NCI-H510A (cell line): ENCODE measurements around the gene RNASEL.

Source experiments
- DNase-seq: peaks from one replicate; lab custom pipeline; 2025; lab: John Stamatoyannopoulos, UW

RNASEL gene

DNA sequence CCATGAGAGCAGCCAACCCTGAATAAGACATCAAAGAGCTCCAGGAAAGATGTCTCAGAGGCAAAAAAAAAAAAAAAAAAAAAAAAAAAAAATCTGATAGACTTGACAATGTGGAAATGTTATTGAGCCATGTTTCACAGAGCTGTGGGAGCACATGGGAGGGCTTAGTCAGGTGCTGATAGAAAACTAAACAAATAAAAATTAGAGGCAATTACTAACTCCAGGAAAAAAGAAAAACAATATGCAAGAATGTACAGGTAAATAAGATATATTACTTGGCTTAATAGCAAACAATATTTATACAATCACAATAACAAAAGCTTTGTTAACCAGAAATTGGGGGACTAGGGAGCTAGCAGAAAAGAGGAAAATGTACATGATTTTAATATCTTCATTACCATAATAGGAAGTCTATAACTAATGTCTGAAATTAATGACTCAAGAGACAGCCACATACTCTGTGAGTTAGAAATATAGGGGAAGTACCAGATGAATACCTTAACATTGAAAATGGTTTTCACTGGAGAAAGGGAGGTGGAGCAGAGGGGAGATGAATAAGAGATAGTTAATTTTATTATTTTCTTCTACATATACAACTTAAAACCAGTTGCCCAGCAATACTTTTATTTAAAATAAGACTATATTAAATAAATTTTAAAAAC lies 32.0 kb upstream of the RNASEL start:
- no peak for DNase-seq

DNA sequence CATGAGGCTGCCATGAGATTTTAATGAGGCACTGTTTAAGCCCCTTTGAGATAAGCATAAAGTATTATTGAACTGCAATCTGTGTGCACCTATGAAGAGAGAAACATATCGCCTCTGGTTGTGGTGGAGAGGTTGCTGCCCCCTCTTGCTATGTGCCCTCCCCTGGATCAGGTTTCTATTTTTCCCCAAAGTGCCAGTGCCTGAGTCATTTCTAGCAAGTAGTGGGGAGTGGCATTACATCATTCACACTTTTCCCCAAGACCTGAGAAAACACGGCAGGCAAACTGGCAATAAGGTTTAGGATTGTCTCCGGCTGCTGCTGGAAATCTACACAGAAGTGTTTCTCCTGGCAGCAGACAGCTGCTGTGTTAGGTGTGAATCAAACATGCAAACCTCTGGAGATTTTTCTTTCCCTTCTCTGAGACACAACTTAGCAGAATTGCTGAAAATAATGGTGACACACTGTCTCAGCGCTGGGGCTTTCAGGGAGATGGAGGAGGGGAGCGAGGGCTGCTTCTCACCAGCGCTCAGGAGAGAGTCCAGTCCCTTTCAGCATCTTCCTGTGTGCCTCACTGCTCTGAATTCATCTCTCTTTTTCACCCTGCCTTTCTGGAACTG lies 28.8 kb upstream of the RNASEL start:
- peak; percentile 50 for DNase-seq

DNA sequence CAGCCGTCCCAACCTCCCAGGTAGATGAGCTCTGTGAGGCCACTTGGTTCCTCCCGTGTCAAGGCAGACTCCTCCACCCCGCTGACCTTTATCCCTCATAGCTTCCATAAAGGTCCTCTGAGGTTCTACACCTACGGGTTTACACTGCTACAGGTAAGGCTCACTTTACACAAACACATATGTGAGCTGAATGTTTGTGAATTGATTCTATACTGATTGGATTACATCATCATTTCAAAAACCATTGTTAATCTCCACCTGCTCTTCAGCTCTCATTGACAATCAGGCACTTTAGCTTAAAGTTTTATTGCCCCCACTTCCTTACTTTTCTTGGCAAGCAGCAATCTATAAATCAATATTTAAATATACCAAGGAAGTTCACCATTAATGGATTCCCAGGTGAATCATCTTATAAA lies 28.0 kb upstream of the RNASEL start:
- DNase-seq, result no peak

DNA sequence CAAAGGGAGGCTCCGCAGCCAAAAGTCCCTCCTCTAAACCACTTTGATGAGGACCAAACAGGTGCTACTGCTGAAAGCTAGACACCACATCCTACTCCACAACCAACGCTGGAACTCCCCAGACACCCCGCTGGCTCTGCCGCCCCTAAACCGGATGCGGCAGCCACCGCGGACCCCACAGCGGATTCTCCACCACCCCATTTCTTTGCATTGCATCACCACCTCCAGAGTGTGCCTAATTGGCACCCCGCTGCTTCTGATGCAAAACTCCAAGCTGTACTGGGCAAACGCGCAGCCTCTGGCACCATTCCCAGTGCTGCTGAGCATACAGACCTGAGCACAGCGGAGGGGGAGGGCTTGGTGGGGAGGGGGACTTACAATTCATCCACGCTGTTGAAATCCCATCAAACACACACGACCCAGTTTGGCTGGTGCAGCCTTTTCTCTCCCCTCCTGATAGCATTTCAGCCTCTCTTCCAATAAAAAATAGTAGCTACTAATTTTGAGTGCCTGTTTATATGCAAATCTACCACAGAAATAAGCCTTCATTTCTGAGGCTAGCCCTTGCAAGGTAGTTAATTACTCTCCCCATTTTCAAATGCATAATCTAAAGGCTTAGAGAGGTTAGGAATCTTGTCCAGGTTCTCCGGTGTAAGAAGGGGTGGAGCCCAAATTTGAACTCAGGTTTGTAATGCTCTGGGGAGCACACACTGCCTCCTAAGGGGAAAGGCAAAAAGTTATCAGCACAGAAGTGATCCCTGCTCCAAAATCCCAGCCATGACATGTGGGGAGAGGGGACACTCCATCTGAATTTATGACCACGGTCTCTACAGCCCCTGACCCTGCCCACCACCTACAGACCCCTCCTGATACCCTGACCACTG lies 27.3 kb upstream of the RNASEL start:
- DNase-seq, result peak; percentile 93

DNA sequence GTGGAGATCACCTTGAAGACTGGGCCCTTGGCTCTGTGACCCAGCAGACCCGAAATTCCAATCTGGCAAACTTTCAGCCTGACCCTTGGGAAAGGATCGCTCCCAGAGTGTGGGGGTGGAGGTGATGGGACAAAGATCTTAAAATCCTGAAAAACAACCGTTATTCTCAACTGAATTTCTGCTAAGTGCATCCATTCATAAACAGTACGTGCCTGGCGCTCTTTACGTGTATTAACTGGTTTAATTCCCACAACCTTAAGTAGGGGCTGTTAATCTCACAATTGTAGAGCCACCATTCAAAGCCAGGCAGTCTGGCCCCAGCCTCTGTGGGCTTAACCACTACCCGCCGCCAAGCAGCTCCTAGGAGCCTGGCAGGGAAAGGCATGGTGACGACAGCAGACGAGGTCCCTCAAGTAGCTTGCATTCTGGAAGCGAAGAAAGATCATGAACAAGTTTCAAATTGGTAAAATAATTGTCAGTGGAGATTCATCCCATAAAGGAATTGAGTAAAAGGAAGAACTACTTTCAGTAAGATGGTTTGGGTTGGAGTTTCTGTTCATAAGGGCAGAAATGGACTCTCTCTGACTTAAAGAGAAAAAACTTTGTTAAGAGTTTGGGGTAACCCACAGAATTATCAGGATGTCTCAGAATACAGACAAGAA lies 26.5 kb upstream of the RNASEL start:
- DNase-seq, result peak; percentile 55

DNA sequence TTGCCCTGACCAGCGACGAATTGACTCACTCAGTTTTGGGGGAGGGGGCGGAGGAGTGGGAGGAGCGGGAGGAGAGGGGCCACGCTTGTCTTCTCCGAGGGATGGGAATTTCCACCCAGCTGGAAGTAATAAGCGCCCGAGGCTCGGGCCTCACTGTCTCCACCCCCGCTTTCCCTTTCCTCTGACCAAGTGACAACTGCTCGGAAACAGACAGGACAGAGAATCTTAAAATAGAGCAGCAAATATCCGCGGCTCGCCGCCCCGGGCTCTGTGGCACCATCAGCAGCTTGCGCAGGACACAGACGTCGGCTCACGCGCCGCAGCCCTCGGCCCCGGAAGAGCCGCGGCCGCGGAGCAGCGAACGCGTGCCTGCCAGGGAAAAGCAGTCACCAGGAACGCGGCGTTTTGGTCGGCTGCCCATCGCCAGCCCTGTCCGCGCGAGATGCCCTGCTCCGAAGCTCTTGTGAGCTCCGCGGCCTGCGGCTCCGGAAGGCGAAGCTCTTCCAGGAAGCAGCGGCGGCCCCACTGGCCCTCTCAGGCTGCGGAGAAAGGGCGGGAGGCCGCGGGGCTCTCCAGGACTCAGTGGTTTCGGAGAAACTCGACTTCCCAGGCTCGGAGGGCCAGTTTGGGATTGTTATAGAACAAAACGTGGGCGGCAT lies 25.9 kb upstream of the RNASEL start:
- DNase-seq, result peak; percentile 68

DNA sequence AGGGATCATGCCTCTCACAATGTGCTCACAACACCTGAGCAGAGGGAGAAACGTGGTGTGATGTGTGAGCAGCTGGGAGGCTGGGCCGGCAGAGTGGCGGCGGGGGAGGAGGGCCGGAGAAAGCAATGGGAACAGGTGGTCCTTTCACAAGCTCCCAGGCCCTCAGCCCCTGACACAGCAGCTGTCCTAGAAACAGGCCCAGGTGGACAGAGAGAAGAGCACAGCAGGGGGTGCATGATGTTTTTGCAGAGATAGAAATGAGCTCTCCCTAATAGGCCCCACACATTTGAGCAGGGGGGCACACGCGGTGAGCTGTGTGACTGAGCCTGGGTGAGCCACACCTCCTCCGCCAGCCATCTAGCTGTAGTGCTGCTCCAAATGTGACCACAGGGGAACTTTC lies 22.7 kb upstream of the RNASEL start:
- DNase-seq, result peak; percentile 91

DNA sequence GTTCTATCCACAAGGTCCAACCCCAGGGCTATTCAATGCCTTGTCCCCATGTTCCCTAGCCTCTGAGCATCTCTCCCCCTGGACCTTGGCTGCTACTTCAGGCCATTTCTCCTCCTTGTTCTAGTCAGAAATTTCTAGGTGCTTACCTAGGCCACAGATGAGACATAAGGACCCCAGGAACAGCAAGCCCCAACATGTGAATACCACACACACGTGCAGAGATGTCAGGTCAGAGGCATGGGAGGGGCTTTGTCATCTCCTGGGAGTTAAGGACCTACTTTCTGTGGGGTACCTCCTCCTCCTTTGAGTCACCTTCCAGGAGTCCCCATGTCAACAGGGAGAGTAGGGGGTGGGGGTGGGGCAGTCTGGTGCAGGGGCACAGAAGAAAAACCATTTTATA lies 22.3 kb upstream of the RNASEL start:
- no peak for DNase-seq

DNA sequence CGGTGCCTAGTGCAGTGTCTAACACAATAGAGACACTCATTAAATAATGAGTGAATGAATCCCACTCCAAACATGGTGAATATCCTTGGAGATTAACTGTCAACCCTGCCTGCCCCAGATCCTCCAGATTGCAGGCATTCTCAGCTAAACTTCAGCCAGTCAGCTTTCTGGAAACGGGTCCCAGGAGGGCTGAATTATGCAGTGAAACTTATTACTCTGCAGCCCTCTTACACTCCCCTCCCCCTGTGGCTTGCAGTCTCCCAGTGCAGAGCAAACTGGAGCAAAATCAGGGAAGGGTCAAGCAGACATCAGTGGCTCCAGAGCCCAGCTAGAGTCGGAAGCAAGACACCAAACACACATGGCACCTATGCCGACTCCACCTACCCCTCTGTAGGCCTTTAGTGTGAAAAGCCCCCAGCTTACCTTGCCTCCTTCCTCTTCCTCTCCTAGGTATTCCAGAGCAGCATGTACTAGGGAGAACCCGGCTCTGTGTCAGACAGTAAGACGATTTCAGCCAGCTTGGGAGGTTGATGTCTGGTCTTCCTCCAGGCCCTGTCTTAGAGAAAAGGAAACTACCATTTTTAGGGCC lies 21.6 kb upstream of the RNASEL start:
- DNase-seq, result no peak

DNA sequence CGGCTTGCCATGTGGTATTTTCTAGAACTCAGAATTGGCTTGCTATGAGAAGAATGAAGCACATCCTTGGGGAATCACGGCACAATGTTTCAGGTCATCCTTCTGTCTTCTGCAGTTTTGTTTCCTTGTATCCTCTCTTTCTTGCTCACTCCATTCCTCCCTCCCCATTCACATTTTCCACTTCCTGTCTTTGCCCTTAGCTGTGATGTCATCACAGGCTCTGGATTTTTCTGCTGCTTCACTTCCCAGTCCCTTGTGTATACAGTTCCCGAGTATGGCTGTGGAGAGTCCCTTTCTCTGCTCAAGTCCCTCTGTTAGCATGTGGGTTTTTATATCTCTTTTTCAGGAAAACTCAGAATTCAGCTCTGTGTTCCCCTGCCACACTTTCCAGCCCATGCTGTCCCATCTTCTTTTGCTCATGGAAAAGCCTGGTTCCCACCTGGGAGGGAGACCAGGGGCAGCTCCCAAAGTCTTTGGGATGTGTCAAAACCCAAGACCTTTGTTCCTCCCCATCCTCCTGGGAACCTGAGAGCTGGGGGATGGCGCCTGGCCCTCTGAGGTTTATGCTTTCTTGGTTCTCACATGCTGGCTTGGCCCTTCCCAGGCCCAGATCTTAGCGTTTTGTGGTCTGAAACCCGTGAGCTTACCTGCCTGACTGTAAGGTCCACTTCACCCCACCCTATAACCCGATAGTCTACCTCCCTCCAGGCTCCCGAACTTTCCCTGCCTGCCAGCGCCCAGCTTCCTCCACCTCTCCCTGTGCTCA lies 20.0 kb upstream of the RNASEL start:
- DNase-seq, result no peak

DNA sequence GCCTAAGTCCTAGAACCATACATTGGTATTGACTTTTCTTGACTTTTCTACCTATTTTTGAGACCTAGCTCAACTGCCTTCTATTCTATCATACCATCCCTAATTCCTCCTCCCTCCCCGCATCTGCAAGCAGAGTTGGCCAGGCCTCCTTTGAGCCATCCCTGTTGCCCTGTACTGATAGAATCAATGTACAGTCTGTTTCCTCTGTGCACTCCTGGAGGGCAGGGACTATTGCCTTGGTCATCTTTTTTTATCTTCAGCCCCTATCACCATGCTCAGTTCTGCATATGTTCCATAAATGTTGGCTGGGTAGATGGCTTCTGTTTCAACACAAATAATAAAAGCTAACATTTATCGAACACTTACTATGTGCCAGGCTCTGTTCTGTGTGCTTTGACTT lies 19.2 kb upstream of the RNASEL start:
- no peak for DNase-seq

DNA sequence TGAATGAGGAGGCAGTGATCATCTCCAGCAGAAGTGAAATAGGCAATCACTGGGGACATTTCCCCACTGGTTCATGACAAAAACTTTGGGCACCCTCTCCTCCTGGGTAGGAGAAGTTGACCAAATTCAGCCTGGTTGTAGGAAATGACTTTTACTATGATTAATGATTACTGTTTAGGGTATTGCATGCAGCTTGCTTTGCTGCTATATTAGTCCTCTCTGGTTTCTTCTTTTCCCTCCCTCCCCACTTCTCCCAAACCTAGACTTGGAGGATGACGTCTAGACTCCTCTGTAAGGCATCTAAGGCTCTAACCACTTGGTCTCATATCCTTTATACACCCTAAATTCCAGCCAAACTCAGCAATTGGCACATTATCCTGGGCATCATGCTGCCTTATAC lies 18.5 kb upstream of the RNASEL start:
- no peak for DNase-seq

DNA sequence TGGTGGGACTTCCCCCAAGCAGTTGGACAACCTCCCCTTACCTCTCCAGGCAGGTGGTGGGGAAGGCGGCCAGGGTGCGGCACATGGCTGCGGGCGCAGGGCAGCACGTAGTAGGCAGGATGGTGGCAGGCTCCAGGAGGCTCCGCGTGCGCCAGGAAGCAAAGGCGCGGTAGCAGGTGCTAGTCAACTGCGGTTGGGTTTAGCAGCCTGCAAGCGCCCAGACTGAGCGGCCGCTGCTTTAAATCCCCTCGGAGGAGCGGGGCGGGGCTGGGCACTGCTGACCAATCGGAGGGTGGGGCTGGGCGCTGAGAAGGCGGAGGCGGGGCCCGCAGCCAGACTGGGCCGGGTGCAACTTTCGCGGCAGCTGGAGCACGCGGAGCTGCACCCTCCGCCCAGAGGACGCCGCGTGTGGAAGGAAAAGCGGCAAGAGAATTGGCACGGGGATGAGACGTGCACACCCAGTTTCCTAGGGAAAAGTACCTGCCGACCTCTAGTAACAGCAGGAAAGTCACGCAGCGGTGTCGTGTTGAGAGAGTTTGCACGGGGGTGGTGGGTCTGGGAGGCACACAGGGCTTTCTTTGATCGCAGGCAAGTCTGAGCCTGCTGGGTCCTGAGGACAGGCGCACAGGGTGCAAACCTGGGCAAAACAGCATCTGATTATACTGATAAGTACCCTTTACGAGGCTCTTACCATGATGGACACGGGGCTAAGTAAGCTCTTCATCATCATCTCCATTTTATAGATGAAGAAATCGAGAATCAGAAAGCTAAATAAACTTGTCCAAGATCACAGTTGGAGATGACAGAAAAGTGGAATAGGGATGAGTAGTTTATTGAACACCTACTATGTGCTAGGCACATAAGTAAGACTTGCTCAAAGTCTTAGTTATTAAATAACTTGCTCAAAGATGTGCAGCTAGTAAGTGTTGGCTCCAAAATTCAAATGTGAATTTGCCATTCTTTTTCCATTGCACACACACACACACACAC lies 15.4 kb upstream of the RNASEL start, which contains the start of gene RGS16:
TSS of gene RGS16 (minus strand) at position 215 of the 990 bp plus-strand sequence. CDS start at position 85, 130 bp downstream.
- DNase-seq, result peak; percentile 95

DNA sequence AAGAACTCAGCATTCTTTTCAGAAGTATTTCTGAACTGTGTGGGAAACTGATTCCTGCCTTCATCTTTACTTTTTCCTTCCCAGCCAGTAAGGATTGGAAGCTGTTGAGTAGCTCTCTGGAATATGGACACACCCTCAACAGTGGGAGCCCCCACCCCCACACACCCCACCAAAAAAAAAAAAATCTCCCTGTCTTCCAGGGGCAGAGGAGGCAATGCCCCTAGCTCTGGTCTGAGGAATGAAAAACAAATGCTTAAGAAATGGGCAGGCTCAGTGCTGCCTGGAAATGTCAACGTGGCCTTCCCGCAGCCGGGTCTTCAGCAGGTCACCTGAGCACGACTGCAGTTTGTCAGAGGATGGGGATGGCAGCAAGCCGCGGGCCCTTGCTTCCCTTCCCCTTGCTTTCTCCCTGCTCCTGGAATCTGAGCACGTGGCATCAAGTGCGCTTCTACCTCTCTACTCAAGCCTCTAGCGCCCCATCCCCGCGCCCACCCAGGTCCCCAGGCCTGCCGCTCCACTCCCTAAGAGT lies 14.7 kb upstream of the RNASEL start:
- no peak for DNase-seq

DNA sequence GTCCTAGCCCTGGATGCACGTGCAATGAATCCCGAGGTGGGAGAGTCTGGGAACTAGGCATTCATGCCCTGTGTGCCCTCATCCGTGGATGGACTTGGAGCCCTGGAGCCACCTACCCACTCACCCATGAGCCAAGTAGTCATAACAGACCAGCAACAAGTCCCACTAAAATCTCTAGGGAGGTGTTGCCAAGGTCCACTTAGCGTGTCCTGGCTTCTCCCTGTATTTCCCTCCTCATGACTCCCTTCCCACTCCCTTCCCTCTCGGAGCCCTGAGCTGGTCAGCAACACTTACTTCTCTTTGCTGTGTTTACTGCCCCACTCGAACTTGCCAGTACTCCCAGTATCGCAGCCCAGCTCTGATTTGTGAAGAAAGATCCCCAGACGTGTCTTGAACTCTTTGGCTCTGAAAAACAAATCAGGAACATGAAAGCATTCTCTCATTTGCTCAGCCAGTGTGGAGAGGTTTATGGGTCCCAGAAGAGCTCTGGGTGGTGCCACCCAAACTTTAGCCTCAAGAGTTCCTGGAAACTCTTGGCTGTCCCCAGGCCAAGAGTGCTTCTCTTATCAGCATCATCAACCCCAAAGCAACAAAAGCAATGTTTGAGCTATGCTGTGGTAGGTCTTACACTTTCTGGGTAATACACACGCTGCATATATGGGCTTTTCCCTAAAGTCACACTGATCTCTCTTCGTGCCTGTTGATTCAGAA lies 14.0 kb upstream of the RNASEL start:
- no peak for DNase-seq

DNA sequence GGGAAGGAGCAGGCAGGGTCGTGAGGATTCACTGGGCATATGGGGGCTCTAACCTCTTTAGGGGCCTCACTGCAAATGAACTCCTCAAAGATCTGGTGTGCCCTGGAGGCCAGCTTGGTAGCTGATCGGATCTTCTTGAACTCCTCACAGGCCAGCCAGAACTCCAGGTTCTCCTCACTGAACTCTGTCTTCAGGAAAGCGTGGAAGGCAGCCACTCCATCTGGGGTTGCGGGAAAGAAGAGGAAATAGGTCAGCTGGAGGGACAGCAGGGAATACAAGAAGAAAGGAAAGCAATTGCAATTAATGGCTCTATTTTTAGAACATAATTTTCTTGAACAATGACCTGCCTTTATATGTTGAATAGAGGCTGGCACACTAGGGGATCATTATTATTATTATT lies 12.9 kb upstream of the RNASEL start:
- no peak for DNase-seq

DNA sequence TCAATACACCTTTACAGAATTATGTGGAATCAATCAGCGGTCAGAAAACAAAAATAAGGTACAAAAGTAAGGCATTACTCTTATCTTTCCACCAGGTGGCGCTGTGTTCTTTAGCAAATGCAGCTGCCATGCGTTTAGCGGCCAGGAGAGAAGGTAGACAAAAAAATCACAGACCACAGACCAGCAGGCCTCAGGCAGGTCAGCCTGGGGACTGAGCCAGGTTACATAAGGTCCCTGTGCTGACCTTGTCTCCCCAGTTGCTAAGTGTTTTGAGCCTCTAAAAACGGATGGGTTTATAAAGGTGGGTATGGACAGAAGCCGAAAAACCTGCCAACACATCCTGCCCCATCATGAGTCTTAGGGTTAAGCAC lies 12.3 kb upstream of the RNASEL start:
- peak; percentile 43 for DNase-seq

DNA sequence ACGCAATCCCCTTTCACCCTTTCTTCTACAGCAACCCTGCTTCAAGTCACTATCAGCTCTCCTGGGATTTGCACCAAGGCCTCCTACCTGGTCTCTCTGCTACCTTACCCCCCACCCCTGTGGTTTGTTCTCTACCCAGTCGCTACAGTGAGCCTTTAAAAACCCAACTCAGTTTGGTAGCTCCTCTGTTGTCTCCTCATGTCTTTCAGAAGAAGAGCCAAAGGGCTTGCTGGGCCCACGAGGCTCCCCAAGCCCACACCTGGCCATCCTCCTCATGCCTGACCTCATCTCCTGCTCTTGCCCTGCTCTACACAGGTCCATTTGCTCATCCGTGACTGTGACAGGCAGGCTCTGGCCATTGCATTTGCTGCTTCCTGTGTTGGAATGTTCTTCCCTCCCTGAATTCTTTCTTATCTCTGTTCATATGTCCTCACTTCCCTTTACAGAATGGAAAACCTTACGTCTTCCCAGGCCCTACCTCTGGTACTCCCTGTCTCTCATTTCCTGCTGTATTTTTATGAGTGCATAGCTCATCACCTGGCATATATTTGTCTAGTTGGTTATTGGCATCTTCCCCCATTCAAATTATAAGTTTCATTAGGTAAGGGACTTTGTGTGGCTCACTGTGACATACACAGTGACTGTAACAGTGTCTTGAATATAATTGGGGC lies 11.8 kb upstream of the RNASEL start:
- no peak for DNase-seq
